Measurements from ENCODE around the gene ELMO2. TPM values are rescaled to one million over a fixed set of nuclear protein-coding genes. Genes with fewer than 3 reads are reported as not detected.

The ELMO2 gene
- total RNA-seq, 1 experiment from 2014 or later = 38.5 TPM

- BruUV-seq (replicated peaks) = no TSS peak
- Histone ChIP-seq H3K36me3 (ENCODE audit: insufficient read depth, low read length, poor library complexity, severe bottlenecking) (peaks cover 34% of the 10 kb centered on the region), H3K27ac (ENCODE audit: low read depth, low read length, poor library complexity, severe bottlenecking) (no peak overlapping the region), H3K4me1 (ENCODE audit: insufficient read depth, low read length, poor library complexity, severe bottlenecking) (peaks cover 3% of the 10 kb centered on the region), H3K4me3 (ENCODE audit: low read depth, low read length, poor library complexity, severe bottlenecking) (no peak overlapping the region), H3K9me3 (ENCODE audit: low read depth, low read length, poor library complexity, severe bottlenecking) (no peaks in the 10 kb centered on the region), H3K27me3 (replicated peaks; ENCODE audit: insufficient read depth, low read depth, low read length, poor library complexity) (no peaks in the 10 kb centered on the region)
- CTCF ChIA-PET = no interaction called here
- POLR2A ChIA-PET (ENCODE audit: low non-redundant PET) = no interaction called here
- intact Hi-C loops (cut with micrococcal nuclease; ENCODE audit: unreplicated experiment) = no loop called here
- TF ChIP-seq EZH2 (IDR thresholded peaks at IDR 0.05; ENCODE audit: borderline replicate concordance, low read depth, low read length, poor library complexity, severe bottlenecking) = no peak
- TF ChIP-seq, protein P1, sequence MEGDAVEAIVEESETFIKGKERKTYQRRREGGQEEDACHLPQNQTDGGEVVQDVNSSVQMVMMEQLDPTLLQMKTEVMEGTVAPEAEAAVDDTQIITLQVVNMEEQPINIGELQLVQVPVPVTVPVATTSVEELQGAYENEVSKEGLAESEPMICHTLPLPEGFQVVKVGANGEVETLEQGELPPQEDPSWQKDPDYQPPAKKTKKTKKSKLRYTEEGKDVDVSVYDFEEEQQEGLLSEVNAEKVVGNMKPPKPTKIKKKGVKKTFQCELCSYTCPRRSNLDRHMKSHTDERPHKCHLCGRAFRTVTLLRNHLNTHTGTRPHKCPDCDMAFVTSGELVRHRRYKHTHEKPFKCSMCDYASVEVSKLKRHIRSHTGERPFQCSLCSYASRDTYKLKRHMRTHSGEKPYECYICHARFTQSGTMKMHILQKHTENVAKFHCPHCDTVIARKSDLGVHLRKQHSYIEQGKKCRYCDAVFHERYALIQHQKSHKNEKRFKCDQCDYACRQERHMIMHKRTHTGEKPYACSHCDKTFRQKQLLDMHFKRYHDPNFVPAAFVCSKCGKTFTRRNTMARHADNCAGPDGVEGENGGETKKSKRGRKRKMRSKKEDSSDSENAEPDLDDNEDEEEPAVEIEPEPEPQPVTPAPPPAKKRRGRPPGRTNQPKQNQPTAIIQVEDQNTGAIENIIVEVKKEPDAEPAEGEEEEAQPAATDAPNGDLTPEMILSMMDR (conservative IDR thresholded peaks at IDR 0.05; ENCODE audit: low read depth, low read length) = no peak
- no peak for DNase-seq (ENCODE audit: low spot score)
These were observed 39.6 kb downstream of the ELMO2 start for GRCh38 chr20:46366826-46367225.

DNA sequence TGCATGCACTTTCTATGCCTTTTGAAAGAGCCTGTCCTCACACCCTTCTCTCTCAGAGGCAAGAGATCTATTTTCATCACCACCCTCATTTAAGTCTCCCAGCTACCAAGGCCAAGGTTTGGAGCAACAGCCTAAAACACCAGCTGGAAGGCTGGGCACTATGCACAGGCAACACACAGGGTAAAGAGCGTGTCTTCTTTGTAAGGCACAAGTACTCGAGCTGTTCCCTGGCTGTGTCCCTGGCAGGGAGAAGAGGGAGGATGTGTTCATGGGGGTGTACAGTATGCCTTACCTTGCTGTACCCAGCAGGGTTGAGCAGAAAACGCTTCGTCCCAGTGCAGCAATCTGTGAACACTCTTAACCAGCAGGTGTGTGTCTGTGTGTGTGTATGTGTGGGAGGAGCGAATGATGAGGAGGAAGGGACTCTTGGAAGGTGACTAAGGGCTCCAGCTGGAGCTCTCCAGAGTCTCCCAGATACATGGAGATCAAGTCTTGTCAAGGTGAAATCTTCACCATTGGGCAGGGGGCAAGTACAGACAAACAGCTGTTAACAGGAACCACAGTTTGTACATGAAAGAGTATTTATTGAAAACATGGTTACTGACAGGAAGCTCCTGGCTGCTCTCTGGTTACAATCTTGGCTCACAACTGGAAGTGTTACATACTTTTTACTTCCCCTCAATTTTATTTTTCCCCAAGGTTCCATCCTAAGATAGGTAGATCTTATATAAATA, 40.8 kb downstream of the ELMO2 start:
- Histone ChIP-seq H3K4me3 (ENCODE audit: low read depth, low read length, poor library complexity, severe bottlenecking) (no peak overlapping the region), H3K9me3 (ENCODE audit: low read depth, low read length, poor library complexity, severe bottlenecking) (no peaks in the 10 kb centered on the region), H3K27ac (ENCODE audit: low read depth, low read length, poor library complexity, severe bottlenecking) (no peak overlapping the region), H3K36me3 (ENCODE audit: insufficient read depth, low read length, poor library complexity, severe bottlenecking) (peaks cover 29% of the 10 kb centered on the region), H3K4me1 (ENCODE audit: insufficient read depth, low read length, poor library complexity, severe bottlenecking) (peaks cover 3% of the 10 kb centered on the region), H3K27me3 (replicated peaks; ENCODE audit: insufficient read depth, low read depth, low read length, poor library complexity) (no peaks in the 10 kb centered on the region)
- DNase-seq (ENCODE audit: low spot score) = no peak
- intact Hi-C loops (cut with micrococcal nuclease; ENCODE audit: unreplicated experiment) = no loop called here
- TF ChIP-seq, protein P1 (conservative IDR thresholded peaks at IDR 0.05; ENCODE audit: low read depth, low read length) = no peak
- no peak for TF ChIP-seq EZH2 (IDR thresholded peaks at IDR 0.05; ENCODE audit: borderline replicate concordance, low read depth, low read length, poor library complexity, severe bottlenecking)
- BruUV-seq (replicated peaks) = no TSS peak
- ChIA-PET CTCF (no interaction called here), POLR2A (ENCODE audit: low non-redundant PET) (no interaction called here)

DNA sequence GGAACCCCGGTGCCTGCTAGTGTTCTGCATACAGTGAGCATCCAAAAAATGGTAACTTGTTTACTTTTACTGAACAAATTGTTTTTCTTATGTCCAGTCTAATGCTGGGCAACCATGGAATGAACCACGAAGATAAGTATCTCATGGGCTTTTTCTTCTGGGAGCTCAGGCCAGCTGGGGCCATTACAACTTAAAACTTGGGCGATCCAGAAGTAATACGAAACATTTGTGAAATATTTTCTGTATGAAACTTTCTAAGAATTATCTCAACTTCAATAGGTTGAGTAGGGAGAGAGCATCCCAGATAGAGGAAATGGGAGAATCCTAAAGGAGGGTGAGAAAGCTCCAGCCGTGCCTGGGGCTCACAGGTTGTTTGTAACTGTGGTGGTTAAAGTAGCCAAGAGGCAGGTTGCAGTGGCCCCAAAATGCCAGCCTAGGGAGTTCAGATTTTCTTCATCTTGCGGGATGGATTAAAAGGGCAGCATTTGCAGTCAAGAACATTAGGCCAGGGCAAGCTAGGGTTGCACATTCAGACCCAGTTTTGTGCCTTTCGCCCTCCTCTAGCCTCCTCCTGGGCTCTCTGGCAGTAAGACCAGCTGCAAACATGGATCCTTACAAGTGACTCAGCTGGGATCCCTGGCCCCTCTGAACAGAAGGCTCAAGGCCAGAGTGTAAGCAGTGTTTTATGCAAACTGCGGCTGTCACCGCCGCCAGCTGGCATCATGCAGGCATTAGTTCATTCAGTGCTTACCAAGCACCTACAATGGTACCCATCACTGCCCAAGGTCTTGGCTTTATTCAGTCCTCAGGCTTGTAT, 41.5 kb downstream of the ELMO2 start:
- H3K27me3 ChIP-seq (replicated peaks; ENCODE audit: insufficient read depth, low read depth, low read length, poor library complexity) = no peaks in the 10 kb centered on the region
- H3K27ac ChIP-seq (ENCODE audit: low read depth, low read length, poor library complexity, severe bottlenecking) = peak overlapping the region; percentile 95
- intact Hi-C loops (cut with micrococcal nuclease; ENCODE audit: unreplicated experiment) = no loop called here
- H3K9me3 ChIP-seq (ENCODE audit: low read depth, low read length, poor library complexity, severe bottlenecking) = no peaks in the 10 kb centered on the region
- no peak for DNase-seq (ENCODE audit: low spot score)
- ChIA-PET POLR2A (ENCODE audit: low non-redundant PET) (interaction anchor here (0.6 kb wide), 2 partner anchors 198 to 781 kb away, joined by 4 to 14 read pairs; no protein-coding TSS in a partner anchor), CTCF (no interaction called here)
- TF ChIP-seq, protein P1 (conservative IDR thresholded peaks at IDR 0.05; ENCODE audit: low read depth, low read length) = no peak
- no peak for TF ChIP-seq EZH2 (IDR thresholded peaks at IDR 0.05; ENCODE audit: borderline replicate concordance, low read depth, low read length, poor library complexity, severe bottlenecking)
- TSS peak; percentile 85 for BruUV-seq (replicated peaks)
- H3K4me3 ChIP-seq (ENCODE audit: low read depth, low read length, poor library complexity, severe bottlenecking) = peak overlapping the region; percentile 90
- peaks cover 29% of the 10 kb centered on the region for H3K36me3 ChIP-seq (ENCODE audit: insufficient read depth, low read length, poor library complexity, severe bottlenecking)
- peaks cover 3% of the 10 kb centered on the region for H3K4me1 ChIP-seq (ENCODE audit: insufficient read depth, low read length, poor library complexity, severe bottlenecking)

Data from A673 (cell line).